Measurements from ENCODE around the gene GPN3. TPM values are rescaled to one million over a fixed set of nuclear protein-coding genes. Genes with fewer than 3 reads are reported as not detected.
"Not testable (repeated sequence)": the region's sequence is repeated elsewhere in the genome, so short reads cannot be mapped to it uniquely, and the experiment has no call there.

The GPN3 gene
- total RNA-seq, 1 donor from 2014 or later: 43.9 TPM

- H3K4me1 Mint-ChIP-seq (ENCODE audit: low read depth); H3K9me3 Mint-ChIP-seq; intact Hi-C loops (cut with micrococcal nuclease); H3K4me3 Mint-ChIP-seq (ENCODE audit: low read depth); DNase-seq (ENCODE audit: low spot score); H3K27ac Mint-ChIP-seq; H3K27me3 Mint-ChIP-seq (ENCODE audit: low read depth): not testable (repeated sequence)
- H3K36me3 Mint-ChIP-seq (ENCODE audit: low read depth): peaks cover 11% of the 10 kb centered on the region
These were observed 38.4 kb downstream of the GPN3 start for GRCh38 chr12:110429676-110430075.

DNA sequence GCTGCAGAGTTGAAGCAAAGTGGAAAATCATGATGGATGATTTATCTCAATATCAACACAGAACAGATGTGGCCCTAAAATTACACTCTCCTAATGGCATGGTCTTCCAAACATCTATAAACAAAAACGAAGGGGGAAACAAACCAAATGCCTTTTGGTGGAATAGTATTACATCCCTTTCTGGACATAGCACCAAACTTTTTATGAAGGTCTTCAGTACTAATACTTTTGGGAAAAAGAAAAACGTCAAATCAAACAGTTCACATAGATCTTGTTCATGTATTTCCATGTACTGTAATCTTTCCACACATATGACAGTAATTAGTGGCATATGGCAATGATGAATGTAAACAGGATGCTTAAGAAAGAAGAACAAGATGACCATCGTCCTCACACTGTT, 41.7 kb downstream of the GPN3 start:
- no peak for DNase-seq (ENCODE audit: low spot score)
- intact Hi-C loops (cut with micrococcal nuclease): no loop called here
- Mint-ChIP-seq H3K4me3 (ENCODE audit: low read depth) (no peak overlapping the region), H3K27ac (no peak overlapping the region), H3K4me1 (ENCODE audit: low read depth) (no peaks in the 10 kb centered on the region), H3K9me3 (no peaks in the 10 kb centered on the region), H3K27me3 (ENCODE audit: low read depth) (peaks cover 16% of the 10 kb centered on the region), H3K36me3 (ENCODE audit: low read depth) (no peaks in the 10 kb centered on the region)

GRCh38 chr12:110424237-110424636, 43.8 kb downstream of the GPN3 start:
- intact Hi-C loops (cut with micrococcal nuclease): no loop called here

DNA sequence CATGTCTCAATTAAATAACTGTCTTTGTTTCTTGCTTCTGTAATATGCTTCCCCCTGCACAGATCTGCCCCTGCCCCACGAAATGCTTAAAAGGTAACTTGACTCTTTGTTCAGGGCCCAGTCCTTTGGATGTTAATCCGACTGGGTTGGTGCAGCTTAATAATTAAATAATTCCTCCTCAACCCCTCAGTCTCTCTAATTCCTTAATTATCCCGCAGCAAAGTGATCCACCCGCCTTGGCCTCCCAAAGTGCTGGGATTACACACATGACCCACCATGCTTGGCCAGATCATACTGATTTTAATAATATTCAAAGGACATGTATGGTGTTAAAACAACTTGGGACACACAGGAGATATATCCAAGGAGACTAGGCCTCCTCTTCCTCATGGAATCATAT, 46.4 kb downstream of the GPN3 start:
- Mint-ChIP-seq H3K27ac (no peak overlapping the region), H3K9me3 (no peaks in the 10 kb centered on the region), H3K4me1 (ENCODE audit: low read depth) (no peaks in the 10 kb centered on the region), H3K27me3 (ENCODE audit: low read depth) (peaks cover 26% of the 10 kb centered on the region), H3K36me3 (ENCODE audit: low read depth) (no peaks in the 10 kb centered on the region), H3K4me3 (ENCODE audit: low read depth) (no peak overlapping the region)
- intact Hi-C loops (cut with micrococcal nuclease): no loop called here
- DNase-seq (ENCODE audit: low spot score): no peak

More at GRCh38 chr12:110424237-110424636, 43.8 kb downstream of the GPN3 start:
- Mint-ChIP-seq H3K4me1 (ENCODE audit: low read depth) (no peaks in the 10 kb centered on the region), H3K36me3 (ENCODE audit: low read depth) (no peaks in the 10 kb centered on the region), H3K27me3 (ENCODE audit: low read depth) (peaks cover 24% of the 10 kb centered on the region), H3K9me3 (no peaks in the 10 kb centered on the region), H3K4me3 (ENCODE audit: low read depth) (no peak overlapping the region), H3K27ac (no peak overlapping the region)
- no peak for DNase-seq (ENCODE audit: low spot score)

DNA sequence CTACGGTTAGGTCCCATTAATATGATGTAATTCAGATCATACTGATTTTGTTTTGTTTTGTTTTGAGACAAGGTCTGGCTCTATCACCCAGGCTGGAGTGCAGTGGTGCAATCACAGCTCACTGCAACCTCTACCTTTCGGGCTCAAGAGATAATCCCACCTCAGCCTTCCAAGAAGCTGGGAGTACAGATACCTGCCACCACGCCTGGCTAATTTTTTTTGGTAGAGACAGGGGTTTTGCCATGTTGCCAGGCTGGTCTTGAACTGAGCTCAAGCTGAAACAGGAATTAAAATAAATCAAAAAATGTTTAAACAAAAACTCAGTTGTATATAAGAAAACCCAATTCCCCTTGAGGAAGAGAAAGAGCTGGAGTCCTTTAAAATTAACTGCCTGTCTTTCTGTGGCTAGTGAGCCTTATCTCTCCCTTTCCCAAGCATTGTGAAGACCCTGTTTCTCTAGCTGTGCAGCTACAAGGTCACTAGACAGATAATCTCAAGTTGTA, 46.8 kb downstream of the GPN3 start:
- intact Hi-C loops (cut with micrococcal nuclease): no loop called here
- H3K4me1 Mint-ChIP-seq (ENCODE audit: low read depth): no peaks in the 10 kb centered on the region
- peaks cover 26% of the 10 kb centered on the region for H3K27me3 Mint-ChIP-seq (ENCODE audit: low read depth)
- no peak for DNase-seq (ENCODE audit: low spot score)
- H3K36me3 Mint-ChIP-seq (ENCODE audit: low read depth): no peaks in the 10 kb centered on the region
- no peak overlapping the region for H3K27ac Mint-ChIP-seq
- H3K4me3 Mint-ChIP-seq (ENCODE audit: low read depth): no peak overlapping the region
- no peaks in the 10 kb centered on the region for H3K9me3 Mint-ChIP-seq

- peaks cover 26% of the 10 kb centered on the region for H3K27me3 Mint-ChIP-seq (ENCODE audit: low read depth)
- H3K36me3 Mint-ChIP-seq (ENCODE audit: low read depth); H3K4me3 Mint-ChIP-seq (ENCODE audit: low read depth); H3K9me3 Mint-ChIP-seq; intact Hi-C loops (cut with micrococcal nuclease); H3K4me1 Mint-ChIP-seq (ENCODE audit: low read depth); DNase-seq (ENCODE audit: low spot score); H3K27ac Mint-ChIP-seq: not testable (repeated sequence)
These were observed 47.4 kb downstream of the GPN3 start for GRCh38 chr12:110420644-110421043.

- intact Hi-C loops (cut with micrococcal nuclease): not testable (repeated sequence)
These were observed 50.9 kb downstream of the GPN3 start for GRCh38 chr12:110417113-110417512.

GRCh38 chr12:110410086-110410485, 58.0 kb downstream of the GPN3 start:
- peaks cover 13% of the 10 kb centered on the region for H3K27me3 Mint-ChIP-seq (ENCODE audit: low read depth)

More at GRCh38 chr12:110417113-110417512, 50.9 kb downstream of the GPN3 start:
- peaks cover 15% of the 10 kb centered on the region for H3K27me3 Mint-ChIP-seq (ENCODE audit: low read depth)
- not testable (repeated sequence) for H3K4me1 Mint-ChIP-seq (ENCODE audit: low read depth); DNase-seq (ENCODE audit: low spot score); H3K27ac Mint-ChIP-seq; H3K36me3 Mint-ChIP-seq (ENCODE audit: low read depth); H3K9me3 Mint-ChIP-seq; H3K4me3 Mint-ChIP-seq (ENCODE audit: low read depth)

GRCh38 chr12:110405126-110405662, 62.9 kb downstream of the GPN3 start:
- H3K27me3 Mint-ChIP-seq (ENCODE audit: low read depth): peaks cover 12% of the 10 kb centered on the region
- DNase-seq (ENCODE audit: low spot score); H3K4me3 Mint-ChIP-seq (ENCODE audit: low read depth); H3K27ac Mint-ChIP-seq; intact Hi-C loops (cut with micrococcal nuclease); H3K9me3 Mint-ChIP-seq: not testable (repeated sequence)
- peaks cover 15% of the 10 kb centered on the region for H3K4me1 Mint-ChIP-seq (ENCODE audit: low read depth)
- peaks cover 14% of the 10 kb centered on the region for H3K36me3 Mint-ChIP-seq (ENCODE audit: low read depth)

More at GRCh38 chr12:110410086-110410485, 58.0 kb downstream of the GPN3 start:
- H3K27ac Mint-ChIP-seq; H3K36me3 Mint-ChIP-seq (ENCODE audit: low read depth); H3K4me3 Mint-ChIP-seq (ENCODE audit: low read depth); H3K4me1 Mint-ChIP-seq (ENCODE audit: low read depth); intact Hi-C loops (cut with micrococcal nuclease); DNase-seq (ENCODE audit: low spot score); H3K9me3 Mint-ChIP-seq: not testable (repeated sequence)

- Mint-ChIP-seq H3K27me3 (ENCODE audit: low read depth) (peaks cover 2% of the 10 kb centered on the region), H3K4me1 (ENCODE audit: low read depth) (peaks cover 16% of the 10 kb centered on the region), H3K4me3 (ENCODE audit: low read depth) (peak overlapping the region; percentile 99), H3K27ac (peak overlapping the region; percentile 98), H3K36me3 (ENCODE audit: low read depth) (peaks cover 22% of the 10 kb centered on the region), H3K9me3 (no peaks in the 10 kb centered on the region)
- DNase-seq (ENCODE audit: low spot score): peak; percentile 62
- intact Hi-C loops (cut with micrococcal nuclease): loop anchor here (1.0 kb wide), 2 partner anchors 64 to 123 kb away; partner anchors contain the start of genes ATP2A2, FAM216A and GPN3
These were observed 63.9 kb downstream of the GPN3 start for GRCh38 chr12:110403976-110404682.

- Mint-ChIP-seq H3K9me3 (no peaks in the 10 kb centered on the region), H3K27ac (peak within 1 kb of the TSS; percentile 98), H3K4me3 (ENCODE audit: low read depth) (peak within 1 kb of the TSS; percentile 99), H3K36me3 (ENCODE audit: low read depth) (peaks cover 23% of the 10 kb centered on the region), H3K4me1 (ENCODE audit: low read depth) (peaks cover 16% of the 10 kb centered on the region), H3K27me3 (ENCODE audit: low read depth) (no peaks in the 10 kb centered on the region)
- intact Hi-C loops (cut with micrococcal nuclease): loop anchor here (1.0 kb wide), 1 partner anchor 65 kb away; the partner anchor contains the start of genes FAM216A and GPN3
- peak; percentile 81 for DNase-seq (ENCODE audit: low spot score)
These were observed 64.7 kb downstream of the GPN3 start, which contains the start of gene ANAPC7 for GRCh38 chr12:110403146-110403975. ANAPC7 (minus strand) TSS chr12:110403708; CDS start chr12:110403627, 81 bp downstream.

Measured in activated T-helper 2 cell treated with anti-CD3 and anti-CD28 coated beads, Interferon-gamma antibody, Interleukin-2, Interleukin-4, amounts not matched to agents 10 μg/mL and 5 μg/mL and 100 μg/mL, durations not matched to agents 14 hours and 24 hours and 36 hours (primary cell).